ENCODE data around the gene FSIP1.

FSIP1 gene

GRCh38 chr15:39721893-39722292, 60.7 kb downstream of the FSIP1 start:
- DNase-seq (ENCODE audit: low read depth in 1 of 2, low spot score in 1 of 2) = no peak

GRCh38 chr15:39720621-39721611, 61.7 kb downstream of the FSIP1 start:
- DNase-seq (ENCODE audit: low read depth in 1 of 2, low spot score in 1 of 2) = no peak

GRCh38 chr15:39720081-39720480, 62.6 kb downstream of the FSIP1 start:
- no peak for DNase-seq (ENCODE audit: low read depth in 1 of 2, low spot score in 1 of 2)

GRCh38 chr15:39719109-39719508, 63.5 kb downstream of the FSIP1 start:
- no peak for DNase-seq (ENCODE audit: low read depth in 1 of 2, low spot score in 1 of 2)

GRCh38 chr15:39717134-39717533, 65.5 kb downstream of the FSIP1 start:
- DNase-seq (ENCODE audit: low read depth in 1 of 2, low spot score in 1 of 2) = no peak

GRCh38 chr15:39714251-39714650, 68.4 kb downstream of the FSIP1 start:
- no peak for DNase-seq (ENCODE audit: low read depth in 1 of 2, low spot score in 1 of 2)

GRCh38 chr15:39713846-39714245, 68.8 kb downstream of the FSIP1 start:
- no peak for DNase-seq (ENCODE audit: low read depth in 1 of 2, low spot score in 1 of 2)

GRCh38 chr15:39710681-39711080, 72.0 kb downstream of the FSIP1 start:
- DNase-seq (ENCODE audit: low read depth in 1 of 2, low spot score in 1 of 2) = no peak

GRCh38 chr15:39709941-39710340, 72.7 kb downstream of the FSIP1 start:
- DNase-seq (ENCODE audit: low read depth in 1 of 2, low spot score in 1 of 2) = no peak

GRCh38 chr15:39706206-39706605, 76.4 kb downstream of the FSIP1 start:
- DNase-seq (ENCODE audit: low read depth in 1 of 2, low spot score in 1 of 2) = no peak

- no peak for DNase-seq (ENCODE audit: low read depth in 1 of 2, low spot score in 1 of 2)
Observed at GRCh38 chr15:39704689-39705088, 78.0 kb downstream of the FSIP1 start.

GRCh38 chr15:39704235-39704634, 78.4 kb downstream of the FSIP1 start:
- DNase-seq (ENCODE audit: low read depth in 1 of 2, low spot score in 1 of 2) = no peak

GRCh38 chr15:39701988-39702387, 80.7 kb downstream of the FSIP1 start:
- DNase-seq (ENCODE audit: low read depth in 1 of 2, low spot score in 1 of 2) = no peak

GRCh38 chr15:39700375-39700700, 82.3 kb downstream of the FSIP1 start:
- DNase-seq (ENCODE audit: low read depth in 1 of 2, low spot score in 1 of 2) = no peak

GRCh38 chr15:39699516-39700374, 82.9 kb downstream of the FSIP1 start:
- no peak for DNase-seq (ENCODE audit: low read depth in 1 of 2, low spot score in 1 of 2)

GRCh38 chr15:39698444-39699390, 83.9 kb downstream of the FSIP1 start:
- DNase-seq (ENCODE audit: low read depth in 1 of 2, low spot score in 1 of 2) = no peak

GRCh38 chr15:39697509-39697908, 85.1 kb downstream of the FSIP1 start:
- no peak for DNase-seq (ENCODE audit: low read depth in 1 of 2, low spot score in 1 of 2)

GRCh38 chr15:39695793-39696192, 86.8 kb downstream of the FSIP1 start:
- DNase-seq (ENCODE audit: low read depth in 1 of 2, low spot score in 1 of 2) = no peak

GRCh38 chr15:39692356-39693327, 90.0 kb downstream of the FSIP1 start:
- DNase-seq (ENCODE audit: low read depth in 1 of 2, low spot score in 1 of 2) = no peak

Measured in activated CD4-positive, alpha-beta T cell treated with anti-CD3 and anti-CD28 coated beads, Interleukin-2, amount 50 U/mL, for 24 hours (primary cell).